ENCODE data around the gene GABRR1.

Gene GABRR1

GRCh38 chr6:89216411-89216810, 747 bp downstream of the GABRR1 start:
- no peak for DNase-seq (ENCODE audit: low spot score)
- no peak for FAIRE-seq

- no peak for FAIRE-seq
- DNase-seq (ENCODE audit: low spot score) = no peak
These were observed 1.8 kb downstream of the GABRR1 start for GRCh38 chr6:89215391-89215790.

GRCh38 chr6:89214197-89214596, 3.0 kb downstream of the GABRR1 start:
- FAIRE-seq (no peak), DNase-seq (ENCODE audit: low spot score) (no peak)

DNA sequence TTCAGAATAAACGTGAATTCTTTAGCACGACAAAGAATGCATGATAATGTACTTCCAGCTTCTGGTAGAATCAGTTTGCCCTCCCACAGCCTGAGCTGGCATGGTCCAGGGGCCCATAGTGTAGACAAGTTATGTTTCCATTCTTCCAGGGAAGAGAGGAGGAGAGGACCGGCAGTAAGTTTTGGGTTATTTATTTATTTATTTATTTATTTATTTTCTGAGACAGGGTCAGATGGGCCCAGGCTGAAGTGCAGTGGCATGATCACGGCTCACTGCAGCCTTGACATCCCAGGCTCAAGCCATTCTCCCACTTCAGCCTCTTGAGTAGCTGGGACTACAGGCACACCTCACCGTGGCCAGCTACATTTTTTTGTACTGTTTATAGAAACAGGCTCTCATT, 4.7 kb downstream of the GABRR1 start:
- DNase-seq (ENCODE audit: low spot score) = no peak
- no peak for FAIRE-seq

- FAIRE-seq (no peak), DNase-seq (ENCODE audit: low spot score) (no peak)
These were observed 7.7 kb downstream of the GABRR1 start for GRCh38 chr6:89209457-89209856.

DNA sequence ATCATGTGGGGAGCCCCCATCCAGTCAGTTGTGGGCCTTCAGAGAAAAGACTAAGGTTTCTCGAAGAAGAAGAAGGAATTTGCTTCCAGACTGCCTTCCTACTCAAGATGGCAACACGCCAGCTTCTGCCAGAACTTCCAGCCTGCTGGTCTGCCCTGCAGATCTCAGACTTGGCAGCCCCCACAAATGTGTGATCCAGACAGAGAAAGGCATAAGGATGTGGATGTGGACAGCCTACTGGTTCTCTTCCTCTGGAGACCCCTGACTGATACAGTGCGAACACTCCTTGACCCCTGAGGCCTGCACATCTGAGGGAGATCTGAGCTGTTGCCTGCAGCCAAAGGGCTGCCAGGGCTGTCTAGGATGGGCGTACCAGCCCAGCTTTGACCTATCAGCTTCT, 8.6 kb downstream of the GABRR1 start:
- DNase-seq (ENCODE audit: low spot score) (no peak), FAIRE-seq (no peak)

GRCh38 chr6:89205819-89206218, 11.3 kb downstream of the GABRR1 start:
- no peak for FAIRE-seq
- no peak for DNase-seq (ENCODE audit: low spot score)

DNA sequence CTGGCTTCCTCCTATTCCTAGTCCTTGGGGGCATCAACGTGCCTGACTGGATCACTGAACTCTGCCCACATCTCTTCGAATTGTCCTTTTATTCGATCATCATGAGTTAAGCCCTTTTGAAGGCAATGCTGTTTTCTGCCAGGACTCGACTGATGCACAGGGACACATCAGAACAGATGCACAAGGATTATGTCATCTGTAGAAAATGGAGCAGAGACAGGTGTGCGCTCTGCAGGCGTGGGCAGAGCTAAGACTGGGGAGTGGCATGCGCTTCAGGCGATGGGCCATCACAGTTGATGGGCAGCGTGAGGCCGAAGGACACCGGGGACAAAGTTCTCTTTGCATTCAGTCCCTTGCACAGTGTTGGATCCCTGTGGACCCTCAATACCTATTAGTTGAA, 13.1 kb downstream of the GABRR1 start:
- FAIRE-seq = no peak
- no peak for DNase-seq (ENCODE audit: low spot score)

DNA sequence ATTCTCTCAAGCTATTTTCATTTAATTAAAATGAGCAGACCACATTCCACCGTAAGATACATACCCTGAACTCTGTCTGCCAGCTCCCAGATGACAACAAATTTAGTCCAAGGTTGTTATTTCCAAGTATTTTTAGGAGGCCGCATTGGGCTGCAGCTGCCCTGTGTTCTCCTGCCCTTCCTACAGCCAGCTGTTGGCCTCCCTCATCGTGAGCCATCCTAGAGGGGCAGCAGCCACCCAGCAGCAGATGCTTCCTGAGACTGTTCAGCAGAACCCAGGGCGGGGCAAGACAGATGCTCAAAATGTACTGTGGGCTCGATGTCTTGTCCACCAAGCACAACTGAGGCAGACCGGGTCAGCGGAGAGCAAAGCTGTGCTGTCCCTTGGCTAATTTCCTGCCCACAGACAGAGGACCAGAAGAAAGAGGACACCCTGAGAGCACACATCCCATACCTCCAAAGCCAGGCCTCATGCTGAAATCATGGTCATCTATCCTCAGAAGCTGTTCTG, 16.4 kb downstream of the GABRR1 start:
- DNase-seq (ENCODE audit: low spot score) (no peak), FAIRE-seq (no peak)

DNA sequence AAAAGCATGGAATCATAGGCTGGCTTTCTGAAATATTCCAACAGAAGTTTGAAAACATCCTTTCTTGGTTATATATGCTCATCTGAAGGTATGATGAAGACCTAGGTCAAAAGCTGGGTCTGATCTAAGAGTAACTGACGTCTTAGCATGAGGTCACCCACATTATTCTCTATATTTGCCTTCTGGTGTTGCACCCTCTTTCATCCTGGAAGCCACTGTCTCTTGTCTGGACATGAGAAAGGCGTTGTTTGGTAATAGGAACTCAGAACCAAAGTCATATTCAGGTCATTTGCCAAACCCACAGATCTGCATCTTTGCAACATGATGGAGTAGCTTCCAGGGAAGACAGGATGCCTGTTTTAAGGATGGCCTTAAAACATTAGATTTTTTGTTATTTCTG, 17.6 kb downstream of the GABRR1 start:
- FAIRE-seq (no peak), DNase-seq (ENCODE audit: low spot score) (no peak)

- DNase-seq (ENCODE audit: low spot score) = no peak
- no peak for FAIRE-seq
These were observed 18.9 kb downstream of the GABRR1 start for GRCh38 chr6:89198235-89198634.

DNA sequence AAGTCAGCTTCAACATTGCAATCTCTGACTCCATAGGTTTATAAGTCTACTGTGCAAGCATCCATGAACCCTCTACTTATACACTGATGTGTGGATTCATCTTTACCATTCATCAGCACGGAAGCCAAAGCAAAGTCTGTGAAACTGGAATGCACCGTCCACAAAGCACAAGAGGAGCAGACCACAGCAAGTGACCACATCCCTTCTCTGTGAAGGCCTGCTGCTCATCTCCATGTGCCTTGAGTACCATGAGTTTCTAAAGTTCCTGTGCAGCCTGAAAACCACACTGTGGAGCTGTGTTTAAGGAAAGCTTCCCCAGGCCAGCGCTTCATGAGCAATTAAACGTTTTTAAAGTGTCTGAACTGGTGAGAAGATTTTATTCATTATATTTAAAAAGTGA, 20.0 kb downstream of the GABRR1 start:
- no peak for FAIRE-seq
- DNase-seq (ENCODE audit: low spot score) = no peak

DNA sequence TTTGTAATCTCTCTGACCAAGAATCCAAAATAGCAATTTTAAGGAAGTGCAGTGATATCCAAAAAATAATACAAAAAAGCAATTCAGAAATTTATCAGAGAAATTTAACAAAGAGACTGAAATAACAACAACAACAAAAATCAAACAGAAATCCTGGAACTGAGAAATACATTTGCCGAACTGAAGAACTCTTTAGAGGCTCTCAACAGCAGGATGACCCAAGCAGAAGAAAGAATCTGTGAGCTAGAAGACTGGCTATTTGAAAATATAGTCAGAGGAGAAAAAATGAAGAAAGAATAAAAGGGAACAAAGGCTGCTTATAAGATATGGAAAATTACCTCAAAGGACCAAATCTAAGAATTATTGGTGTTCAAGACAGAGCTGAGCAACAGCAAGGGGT, 22.6 kb downstream of the GABRR1 start:
- FAIRE-seq = no peak

GRCh38 chr6:89190741-89191140, 26.4 kb downstream of the GABRR1 start:
- DNase-seq (ENCODE audit: low spot score) = no peak
- FAIRE-seq = no peak

More for the DNA sequence above, 22.6 kb downstream of the GABRR1 start:
- DNase-seq (ENCODE audit: low spot score) = no peak

DNA sequence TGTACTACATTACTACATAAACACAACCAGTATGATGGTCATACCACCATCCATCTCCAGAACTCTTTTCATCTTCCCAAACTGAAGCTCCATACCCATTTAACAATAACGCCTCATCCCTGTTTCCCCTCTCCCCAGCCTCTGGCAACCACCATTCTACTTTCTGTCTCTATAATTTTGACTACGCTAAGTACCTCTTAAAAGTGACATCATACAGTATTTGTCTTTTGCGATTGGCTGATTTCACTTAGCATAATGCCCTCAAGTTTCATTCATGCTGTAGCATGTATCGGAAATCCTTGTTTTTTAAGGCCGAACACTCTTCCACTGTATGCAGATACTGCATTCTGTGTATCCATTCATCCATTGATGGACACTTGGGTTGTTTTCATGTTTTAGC, 29.7 kb downstream of the GABRR1 start:
- DNase-seq (ENCODE audit: low spot score) = no peak
- FAIRE-seq = no peak

GRCh38 chr6:89186762-89187161, 30.4 kb downstream of the GABRR1 start:
- FAIRE-seq (no peak), DNase-seq (ENCODE audit: low spot score) (no peak)

- FAIRE-seq = no peak
- DNase-seq (ENCODE audit: low spot score) = no peak
These were observed 32.8 kb downstream of the GABRR1 start for GRCh38 chr6:89184344-89184743.

GRCh38 chr6:89183294-89183693, 33.9 kb downstream of the GABRR1 start:
- FAIRE-seq (no peak), DNase-seq (ENCODE audit: low spot score) (no peak)

DNA sequence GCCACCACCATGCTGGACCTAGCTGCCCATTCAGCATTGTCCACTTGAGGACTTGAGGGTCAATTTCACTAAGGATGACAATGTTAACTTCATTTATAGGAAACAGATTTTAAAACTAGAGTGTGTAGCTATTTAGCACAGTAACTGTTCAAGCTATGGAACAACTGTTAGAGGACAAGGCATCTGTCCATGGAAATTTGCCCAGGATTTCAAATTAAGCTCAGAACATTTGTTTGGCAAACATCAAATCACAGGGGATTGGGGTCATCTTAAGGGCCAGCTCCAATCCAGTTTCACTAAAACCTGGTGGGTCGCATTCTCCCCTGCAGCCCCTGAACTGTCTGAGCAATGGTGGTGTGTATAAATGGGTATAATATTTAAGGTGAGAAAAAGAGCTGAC, 36.2 kb downstream of the GABRR1 start:
- DNase-seq (ENCODE audit: low spot score) (no peak), FAIRE-seq (no peak)

GRCh38 chr6:89180112-89180511, 37.0 kb downstream of the GABRR1 start:
- DNase-seq (ENCODE audit: low spot score) (no peak), FAIRE-seq (no peak)

- FAIRE-seq = no peak
- no peak for DNase-seq (ENCODE audit: low spot score)
These were observed 43.5 kb downstream of the GABRR1 start for GRCh38 chr6:89173634-89174033.

- DNase-seq (ENCODE audit: low spot score) = no peak
- no peak for FAIRE-seq
These were observed 45.0 kb downstream of the GABRR1 start for GRCh38 chr6:89172131-89172530.

DNA sequence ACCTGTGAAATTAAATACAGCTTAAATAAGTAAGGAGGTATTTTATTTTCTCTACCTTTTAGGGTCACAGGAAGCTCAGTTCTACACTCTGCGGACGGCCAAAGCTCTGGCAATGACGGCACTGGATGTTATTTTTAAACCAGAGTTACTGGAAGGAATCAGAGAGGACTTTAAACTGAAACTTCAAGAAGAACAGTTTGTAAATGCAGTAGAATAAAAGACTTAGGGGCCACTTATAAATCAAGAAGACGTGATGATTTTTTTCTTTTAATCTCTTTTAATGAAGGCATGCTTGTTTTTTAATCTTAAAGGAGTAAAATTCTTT, 55.1 kb downstream of the GABRR1 start:
- no peak for DNase-seq (ENCODE audit: low spot score)
- FAIRE-seq = no peak

- DNase-seq (ENCODE audit: low spot score) (no peak), FAIRE-seq (no peak)
These were observed 55.7 kb downstream of the GABRR1 start for GRCh38 chr6:89161326-89162046.
